BE2C (cell line): Measurements from ENCODE around the gene DNMT3A.

Experiments used
- DNase-seq: peaks from one replicate; pipeline ENCODE4 v3.0.0-alpha.2; 2020
- H3K27me3 ChIP-seq: fragments of 250-450 bp; sonication (Bioruptor Pico); 2 replicates; pipeline ENCODE4 v1.5.1; 2020; ENCODE audit warnings: mild to moderate bottlenecking
- H3K36me3 ChIP-seq: fragments of 250-450 bp; sonication (Bioruptor Pico); 2 replicates; pipeline ENCODE4 v1.5.1; 2020; ENCODE audit warnings: mild to moderate bottlenecking
- H3K4me1 ChIP-seq: fragments of 250-450 bp; sonication (Bioruptor Pico); 2 replicates; pipeline ENCODE4 v1.5.1; 2020
- H3K4me3 ChIP-seq: 2 replicates; pipeline ENCODE4 v1.5.1; 2011; ENCODE audit warnings: low read depth, low read length
- H3K9me3 ChIP-seq: fragments of 250-450 bp; sonication (Bioruptor Pico); 2 replicates; pipeline ENCODE4 v1.5.1; 2020
- CTCF ChIP-seq: IDR thresholded peaks from 2 replicates; pipeline ENCODE4 v1.5.1; 2012; ENCODE audit warnings: mild to moderate bottlenecking, low read depth, low read length

DNMT3A gene

DNA sequence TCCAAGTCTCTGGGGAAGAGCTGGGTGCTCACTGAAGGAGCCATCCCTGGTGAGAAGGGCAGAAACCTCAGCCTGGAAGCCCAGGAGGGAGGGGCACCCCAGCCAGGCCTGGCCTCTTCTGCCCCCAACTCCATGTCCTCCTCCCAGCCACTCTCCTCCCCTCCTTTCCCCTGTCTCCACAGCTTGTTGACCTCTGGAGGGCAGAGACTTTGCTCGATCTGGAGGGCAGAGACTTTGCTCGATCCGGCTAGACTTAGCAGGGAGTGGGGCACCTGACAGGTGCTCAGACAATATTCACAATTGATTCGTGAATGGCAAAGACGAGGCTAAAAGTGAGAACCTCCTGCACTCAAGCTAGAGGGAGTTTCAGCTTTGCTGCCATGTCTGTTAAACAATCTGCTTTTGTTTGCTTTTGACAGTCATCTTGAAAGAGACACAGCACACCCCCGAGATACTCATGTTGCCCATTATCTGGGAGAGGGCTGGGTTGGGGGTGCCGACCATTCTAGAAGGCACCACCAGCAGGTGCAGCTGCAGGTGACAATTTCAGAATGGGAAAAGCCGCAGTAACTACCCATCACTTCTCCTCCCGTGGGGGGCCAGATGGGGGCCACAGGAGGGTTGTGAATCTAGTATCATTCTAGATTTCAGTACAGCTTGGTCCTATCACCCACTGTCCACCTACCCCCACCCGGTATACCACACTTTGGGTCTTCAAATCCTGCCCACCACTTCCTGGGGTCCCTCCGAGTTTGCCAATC, 54.8 kb downstream of the DNMT3A start:
- Histone ChIP-seq H3K4me1 (peaks cover 15% of the 10 kb centered on the region), H3K9me3 (no peaks in the 10 kb centered on the region), H3K4me3 (no peak overlapping the region), H3K27me3 (no peaks in the 10 kb centered on the region), H3K36me3 (no peaks in the 10 kb centered on the region; the same call in 1 of the 2 replicates)
- DNase-seq: no peak
- no peak for TF ChIP-seq CTCF

DNA sequence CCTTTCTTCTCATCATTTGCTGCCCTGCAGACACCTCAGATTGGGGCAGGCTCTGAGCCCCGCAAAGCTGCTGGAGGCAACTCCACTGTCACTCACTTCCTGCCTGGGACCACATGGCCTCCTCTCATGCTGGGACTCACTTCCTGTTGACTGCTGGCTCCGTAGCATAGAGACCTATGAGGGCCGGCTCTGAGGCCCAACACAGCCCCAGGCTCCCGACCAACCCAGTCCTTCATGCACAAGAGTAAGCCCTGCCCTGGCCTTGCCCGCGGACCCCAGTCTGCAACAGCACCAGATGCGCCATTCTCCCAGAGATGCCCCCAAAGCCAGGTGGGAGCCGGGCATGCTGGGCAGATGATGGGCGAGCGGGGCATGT, 55.7 kb downstream of the DNMT3A start:
- DNase-seq: no peak
- no peak for TF ChIP-seq CTCF
- H3K4me1 ChIP-seq: peaks cover 8% of the 10 kb centered on the region
- H3K27me3 ChIP-seq: no peaks in the 10 kb centered on the region
- no peak overlapping the region for H3K4me3 ChIP-seq
- H3K36me3 ChIP-seq: no peaks in the 10 kb centered on the region; the same call in none of the 2 replicates
- no peaks in the 10 kb centered on the region for H3K9me3 ChIP-seq

DNA sequence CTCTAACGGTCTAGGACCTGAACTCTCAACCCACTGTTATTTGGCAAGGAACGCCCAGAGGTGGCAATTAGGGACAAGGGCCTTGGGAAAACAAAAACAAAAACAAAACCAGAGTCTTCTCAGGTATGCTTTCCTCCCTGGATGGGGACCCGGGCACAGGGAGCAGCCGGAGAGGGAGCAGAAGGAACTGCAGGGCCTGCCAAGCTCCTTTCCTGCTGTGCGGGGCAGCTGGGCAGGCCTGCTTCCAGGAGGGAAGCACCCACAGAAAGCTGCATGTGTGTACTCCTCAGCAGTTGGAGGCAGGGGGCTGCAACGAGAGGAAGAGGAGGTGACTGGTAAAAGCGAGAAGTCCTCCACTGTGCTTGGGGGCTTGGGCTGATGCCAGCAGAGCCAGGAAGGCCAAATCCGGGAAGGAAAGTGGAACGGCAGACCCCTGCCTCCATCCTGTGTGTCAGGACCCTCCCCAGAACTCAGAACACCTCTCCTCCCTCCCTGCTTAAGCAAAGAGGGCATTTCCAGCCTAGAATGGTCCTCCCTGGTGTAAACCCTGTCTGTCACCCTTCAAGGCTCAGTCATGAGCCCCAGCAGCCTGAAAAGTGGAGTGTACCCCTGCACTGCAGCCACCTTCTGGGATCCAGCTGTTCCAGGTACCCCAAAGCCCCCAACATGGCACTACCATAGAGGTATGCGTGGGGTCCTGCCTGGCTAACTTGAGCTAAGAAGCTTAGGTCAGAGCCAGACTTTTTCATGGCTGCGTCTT, 56.3 kb downstream of the DNMT3A start:
- no peak overlapping the region for H3K4me3 ChIP-seq
- H3K27me3 ChIP-seq: no peaks in the 10 kb centered on the region
- peaks cover 3% of the 10 kb centered on the region for H3K36me3 ChIP-seq
- H3K9me3 ChIP-seq: no peaks in the 10 kb centered on the region
- no peak for DNase-seq
- peaks cover 7% of the 10 kb centered on the region for H3K4me1 ChIP-seq
- TF ChIP-seq CTCF: no peak

DNA sequence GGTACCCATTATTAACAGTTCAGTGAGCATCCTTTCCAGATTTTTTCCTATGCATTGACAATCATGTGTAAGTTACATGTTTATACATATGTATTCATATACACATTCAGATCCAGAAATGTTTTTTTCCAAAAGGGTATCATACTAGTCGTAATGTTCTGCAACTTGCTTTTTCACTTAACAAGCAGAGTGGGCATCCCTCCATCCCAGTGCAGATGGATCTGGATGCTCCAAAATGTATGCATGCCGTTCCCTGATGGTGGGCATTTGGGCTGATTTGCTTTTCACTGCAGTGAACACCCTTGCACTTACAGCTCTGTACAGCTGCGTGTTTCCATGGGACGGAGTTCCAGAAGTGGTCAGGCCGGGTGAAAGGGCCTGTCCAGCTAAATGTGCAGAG, 57.0 kb downstream of the DNMT3A start:
- Histone ChIP-seq H3K36me3 (peaks cover 3% of the 10 kb centered on the region), H3K9me3 (no peaks in the 10 kb centered on the region), H3K4me3 (no peak overlapping the region), H3K27me3 (no peaks in the 10 kb centered on the region), H3K4me1 (peaks cover 8% of the 10 kb centered on the region)
- no peak for DNase-seq
- no peak for TF ChIP-seq CTCF

GRCh38 chr2:25283921-25284320, 57.8 kb downstream of the DNMT3A start:
- no peak for TF ChIP-seq CTCF
- peaks cover 13% of the 10 kb centered on the region for H3K4me1 ChIP-seq
- H3K36me3 ChIP-seq: peaks cover 3% of the 10 kb centered on the region
- no peak for DNase-seq
- H3K4me3 ChIP-seq: no peak overlapping the region
- no peaks in the 10 kb centered on the region for H3K9me3 ChIP-seq
- H3K27me3 ChIP-seq: no peaks in the 10 kb centered on the region

- no peaks in the 10 kb centered on the region for H3K9me3 ChIP-seq
- peaks cover 3% of the 10 kb centered on the region for H3K36me3 ChIP-seq
- H3K4me3 ChIP-seq: no peak overlapping the region
- peaks cover 24% of the 10 kb centered on the region for H3K4me1 ChIP-seq
- no peak for DNase-seq
- no peaks in the 10 kb centered on the region for H3K27me3 ChIP-seq
- no peak for TF ChIP-seq CTCF
Observed at GRCh38 chr2:25281941-25282340, 59.8 kb downstream of the DNMT3A start.
